Skeletal muscle satellite cell (primary cell): ENCODE results near the gene PLPPR4.

Experiments
- H3K27me3 ChIP-seq: 2 replicates; pipeline ENCODE4 v1.7.0; 2013; ENCODE audit warnings: low read length; ENCODE audit not compliant: control insufficient read depth, insufficient read depth
- H3K36me3 ChIP-seq: 2 replicates; pipeline ENCODE4 v1.7.0; 2013; ENCODE audit warnings: mild to moderate bottlenecking, control low read depth, low read length; ENCODE audit not compliant: insufficient read depth
- H3K4me1 ChIP-seq: 2 replicates; pipeline ENCODE4 v1.7.0; 2013; ENCODE audit warnings: low read length; ENCODE audit not compliant: control insufficient read depth, insufficient read depth
- H3K4me2 ChIP-seq: 2 replicates; pipeline ENCODE4 v1.7.0; 2013; ENCODE audit warnings: mild to moderate bottlenecking, low read length
- H3K4me3 ChIP-seq: 2 replicates; pipeline ENCODE4 v1.7.0; 2013; ENCODE audit warnings: low read length
- H3K9ac ChIP-seq: 2 replicates; pipeline ENCODE4 v1.7.0; 2013; ENCODE audit warnings: mild to moderate bottlenecking, low read depth, low read length, moderate library complexity
- H3K9me3 ChIP-seq: replicated peaks from 2 replicates; pipeline ENCODE4 v1.7.0; 2013; ENCODE audit warnings: mild to moderate bottlenecking, control low read depth, low read length

The PLPPR4 gene

DNA sequence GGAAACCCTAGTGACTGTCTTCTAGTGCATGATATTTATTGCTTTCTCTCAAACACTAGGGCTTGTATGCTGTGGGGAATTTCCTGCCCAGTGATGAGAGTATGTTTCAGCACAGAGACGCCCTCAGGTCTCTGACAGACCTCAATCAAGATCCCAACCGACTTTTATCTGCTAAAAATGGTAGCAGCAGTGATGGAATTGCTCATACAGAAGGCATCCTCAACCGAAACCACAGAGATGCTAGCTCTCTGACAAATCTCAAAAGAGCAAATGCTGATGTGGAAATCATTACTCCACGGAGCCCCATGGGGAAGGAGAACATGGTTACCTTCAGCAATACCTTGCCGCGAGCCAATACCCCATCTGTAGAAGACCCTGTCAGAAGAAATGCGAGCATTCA lies 41.3 kb downstream of the PLPPR4 start:
- Histone ChIP-seq H3K4me1 (no peaks in the 10 kb centered on the region), H3K4me2 (no peak overlapping the region), H3K9ac (no peak overlapping the region), H3K4me3 (no peak overlapping the region), H3K9me3 (no peaks in the 10 kb centered on the region), H3K36me3 (no peaks in the 10 kb centered on the region), H3K27me3 (no peaks in the 10 kb centered on the region)

DNA sequence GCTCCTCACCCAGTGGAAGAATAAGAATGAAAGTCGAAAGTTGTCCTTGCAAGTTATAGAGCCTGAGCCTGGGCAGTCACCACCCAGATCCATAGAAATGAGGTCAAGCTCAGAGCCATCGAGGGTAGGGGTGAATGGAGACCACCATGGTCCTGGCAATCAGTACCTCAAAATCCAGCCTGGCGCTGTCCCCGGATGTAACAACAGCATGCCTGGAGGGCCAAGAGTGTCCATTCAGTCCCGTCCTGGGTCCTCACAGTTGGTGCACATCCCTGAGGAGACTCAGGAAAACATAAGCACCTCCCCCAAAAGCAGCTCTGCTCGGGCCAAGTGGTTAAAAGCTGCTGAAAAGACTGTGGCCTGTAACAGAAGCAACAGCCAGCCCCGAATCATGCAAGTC lies 41.8 kb downstream of the PLPPR4 start:
- Histone ChIP-seq H3K9ac (no peak overlapping the region), H3K4me3 (no peak overlapping the region), H3K9me3 (no peaks in the 10 kb centered on the region), H3K4me1 (no peaks in the 10 kb centered on the region), H3K4me2 (no peak overlapping the region), H3K36me3 (no peaks in the 10 kb centered on the region), H3K27me3 (no peaks in the 10 kb centered on the region)

DNA sequence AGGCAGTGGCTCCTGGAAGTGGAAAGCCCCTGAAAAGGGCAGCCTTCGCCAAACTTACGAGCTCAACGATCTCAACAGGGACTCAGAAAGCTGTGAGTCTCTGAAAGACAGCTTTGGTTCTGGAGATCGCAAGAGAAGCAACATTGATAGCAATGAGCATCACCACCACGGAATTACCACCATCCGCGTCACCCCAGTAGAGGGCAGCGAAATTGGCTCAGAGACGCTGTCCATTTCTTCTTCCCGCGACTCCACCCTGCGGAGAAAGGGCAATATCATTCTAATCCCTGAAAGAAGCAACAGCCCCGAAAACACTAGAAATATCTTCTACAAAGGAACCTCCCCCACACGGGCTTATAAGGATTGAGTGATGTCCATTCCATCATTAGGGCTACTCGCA lies 42.4 kb downstream of the PLPPR4 start:
- no peak overlapping the region for H3K4me2 ChIP-seq
- no peaks in the 10 kb centered on the region for H3K27me3 ChIP-seq
- H3K4me3 ChIP-seq = no peak overlapping the region
- no peaks in the 10 kb centered on the region for H3K36me3 ChIP-seq
- no peak overlapping the region for H3K9ac ChIP-seq
- H3K4me1 ChIP-seq = no peaks in the 10 kb centered on the region
- no peaks in the 10 kb centered on the region for H3K9me3 ChIP-seq

DNA sequence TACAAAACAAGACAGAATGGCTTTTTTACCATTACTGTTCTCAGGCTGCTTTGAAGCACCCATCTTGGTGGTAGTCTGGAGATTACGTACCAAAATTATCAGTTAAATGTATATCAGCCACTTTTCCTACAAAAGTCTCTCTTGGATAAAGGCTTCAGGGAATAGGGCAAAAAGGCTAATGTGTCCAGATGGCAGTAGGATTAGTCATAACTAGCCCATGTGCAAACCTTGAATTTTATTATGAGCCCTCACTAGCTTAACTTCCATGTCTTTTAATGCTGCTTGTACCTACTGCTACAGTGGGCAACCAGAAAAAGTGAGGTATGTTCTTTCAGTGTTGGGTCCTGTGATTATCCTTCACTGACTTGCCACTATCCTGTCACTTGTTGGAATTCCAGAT lies 51.0 kb downstream of the PLPPR4 start:
- Histone ChIP-seq H3K9me3 (no peaks in the 10 kb centered on the region), H3K9ac (no peak overlapping the region), H3K4me3 (no peak overlapping the region), H3K4me2 (no peak overlapping the region), H3K36me3 (no peaks in the 10 kb centered on the region), H3K4me1 (no peaks in the 10 kb centered on the region), H3K27me3 (no peaks in the 10 kb centered on the region)

DNA sequence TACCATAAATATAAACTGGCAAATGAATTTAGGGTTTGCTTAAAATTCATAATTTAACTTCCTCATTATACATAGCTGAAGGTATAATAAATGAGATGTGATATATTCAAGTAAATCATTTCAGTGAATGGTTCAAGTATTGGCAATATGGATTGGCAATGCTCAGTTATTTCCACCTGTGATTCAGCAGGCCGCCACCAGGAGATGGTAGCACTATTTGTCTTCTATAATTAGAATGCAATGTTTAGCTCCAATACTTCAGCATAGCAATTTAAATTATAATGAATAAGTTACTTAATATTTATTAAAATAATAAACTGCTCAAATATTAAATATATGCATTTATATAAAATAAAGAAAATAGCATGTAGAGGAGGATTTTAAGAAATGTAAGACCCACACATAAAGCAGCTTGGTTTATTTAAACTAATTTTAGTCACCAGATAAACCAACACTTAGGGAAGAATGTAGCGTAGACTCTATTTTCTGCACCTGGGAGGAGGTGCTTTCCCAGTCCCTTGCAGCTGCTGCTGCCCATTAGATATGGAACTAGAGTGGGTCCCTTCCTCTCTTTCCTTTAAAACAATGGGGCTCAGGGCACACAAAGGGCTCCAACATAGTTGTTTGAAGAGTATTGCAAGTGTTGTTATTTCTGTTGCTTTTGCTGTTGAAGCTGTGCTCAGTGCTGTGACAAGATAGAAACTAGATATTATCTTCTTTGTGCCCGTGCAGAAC lies 62.1 kb downstream of the PLPPR4 start:
- Histone ChIP-seq H3K9me3 (no peaks in the 10 kb centered on the region), H3K4me1 (no peaks in the 10 kb centered on the region), H3K4me2 (no peak overlapping the region), H3K36me3 (no peaks in the 10 kb centered on the region), H3K9ac (no peak overlapping the region), H3K4me3 (no peak overlapping the region), H3K27me3 (no peaks in the 10 kb centered on the region)

GRCh38 chr1:99327357-99327756 lies 63.1 kb downstream of the PLPPR4 start:
- H3K36me3 ChIP-seq = no peaks in the 10 kb centered on the region
- no peak overlapping the region for H3K4me3 ChIP-seq
- H3K9me3 ChIP-seq = no peaks in the 10 kb centered on the region
- no peak overlapping the region for H3K9ac ChIP-seq
- no peaks in the 10 kb centered on the region for H3K4me1 ChIP-seq
- H3K4me2 ChIP-seq = no peak overlapping the region
- H3K27me3 ChIP-seq = no peaks in the 10 kb centered on the region

- no peaks in the 10 kb centered on the region for H3K9me3 ChIP-seq
- no peak overlapping the region for H3K9ac ChIP-seq
- H3K4me2 ChIP-seq = no peak overlapping the region
- no peak overlapping the region for H3K4me3 ChIP-seq
- no peaks in the 10 kb centered on the region for H3K36me3 ChIP-seq
- H3K27me3 ChIP-seq = no peaks in the 10 kb centered on the region
- no peaks in the 10 kb centered on the region for H3K4me1 ChIP-seq
These were observed 63.9 kb downstream of the PLPPR4 start for GRCh38 chr1:99328171-99328570.

GRCh38 chr1:99331083-99331482 lies 66.8 kb downstream of the PLPPR4 start:
- no peak overlapping the region for H3K4me2 ChIP-seq

DNA sequence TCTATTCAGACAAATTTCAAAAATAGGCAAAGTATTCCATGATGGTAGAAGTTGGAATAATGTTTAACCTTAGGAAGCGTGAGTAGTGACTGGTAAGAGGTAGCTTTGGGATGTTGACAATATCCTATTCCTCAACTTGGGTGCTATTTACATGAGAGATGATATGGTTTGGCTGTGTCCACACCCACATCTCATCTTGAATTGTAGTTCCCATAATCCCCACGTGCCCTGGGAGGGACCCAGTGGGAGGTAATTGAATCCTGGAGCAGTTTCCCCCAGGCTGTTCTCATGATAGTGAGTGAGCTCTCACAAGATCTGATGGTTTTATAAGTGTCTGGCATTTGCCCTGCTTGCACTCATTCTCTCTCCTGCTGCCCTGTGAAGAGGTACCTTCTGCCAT lies 67.3 kb downstream of the PLPPR4 start:
- Histone ChIP-seq H3K9me3 (no peaks in the 10 kb centered on the region), H3K36me3 (no peaks in the 10 kb centered on the region), H3K4me1 (no peaks in the 10 kb centered on the region), H3K9ac (no peak overlapping the region), H3K4me3 (no peak overlapping the region), H3K4me2 (no peak overlapping the region), H3K27me3 (no peaks in the 10 kb centered on the region)

More at GRCh38 chr1:99331083-99331482, 66.8 kb downstream of the PLPPR4 start:
- Histone ChIP-seq H3K9me3 (no peaks in the 10 kb centered on the region), H3K9ac (no peak overlapping the region), H3K36me3 (no peaks in the 10 kb centered on the region), H3K4me3 (no peak overlapping the region), H3K27me3 (no peaks in the 10 kb centered on the region), H3K4me1 (no peaks in the 10 kb centered on the region)

DNA sequence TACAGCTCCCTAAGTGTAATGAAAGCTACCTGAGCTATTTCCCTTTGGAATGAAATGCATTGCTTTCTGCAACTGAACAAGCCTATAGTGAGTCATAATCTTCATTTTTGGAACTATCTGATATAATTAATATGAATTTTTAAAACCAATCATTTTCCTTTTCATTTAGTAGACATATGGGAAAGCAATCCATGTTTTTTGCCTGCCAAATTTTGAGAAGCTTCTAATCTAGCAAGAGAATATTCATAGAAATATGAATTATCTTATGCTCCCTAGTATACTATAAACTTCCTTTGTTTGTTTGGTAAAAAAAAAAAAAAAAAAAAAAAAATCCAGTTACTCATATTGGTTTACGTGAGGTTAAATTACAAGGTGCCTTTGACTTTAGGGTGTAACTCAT lies 68.3 kb downstream of the PLPPR4 start:
- Histone ChIP-seq H3K9me3 (no peaks in the 10 kb centered on the region), H3K9ac (no peak overlapping the region), H3K4me1 (no peaks in the 10 kb centered on the region), H3K27me3 (no peaks in the 10 kb centered on the region), H3K4me3 (no peak overlapping the region), H3K36me3 (no peaks in the 10 kb centered on the region), H3K4me2 (no peak overlapping the region)

- no peak overlapping the region for H3K4me3 ChIP-seq
- no peak overlapping the region for H3K9ac ChIP-seq
- no peaks in the 10 kb centered on the region for H3K36me3 ChIP-seq
- H3K4me1 ChIP-seq = no peaks in the 10 kb centered on the region
- no peaks in the 10 kb centered on the region for H3K27me3 ChIP-seq
- no peaks in the 10 kb centered on the region for H3K9me3 ChIP-seq
- H3K4me2 ChIP-seq = no peak overlapping the region
These were observed 70.7 kb downstream of the PLPPR4 start for GRCh38 chr1:99334991-99335390.

GRCh38 chr1:99347041-99347684 lies 82.9 kb downstream of the PLPPR4 start:
- Histone ChIP-seq H3K4me2 (no peak overlapping the region), H3K9me3 (no peaks in the 10 kb centered on the region), H3K4me3 (no peak overlapping the region), H3K4me1 (no peaks in the 10 kb centered on the region), H3K9ac (no peak overlapping the region), H3K27me3 (no peaks in the 10 kb centered on the region), H3K36me3 (no peaks in the 10 kb centered on the region)
